Smooth muscle cell (in vitro differentiated cells): Measurements from ENCODE around the gene CRYGN. TPM values are rescaled to one million over a fixed set of nuclear protein-coding genes. Genes with fewer than 3 reads are reported as not detected.

Experiments used
- DNase-seq: peaks from one replicate; lab custom pipeline; 2025; ENCODE audit not compliant: unreplicated experiment; lab: John Stamatoyannopoulos, UW
- H2AFZ ChIP-seq: fragments of 200-600 bp; sonication (generic); 2 replicates; pipeline ENCODE4 v1.6.0; 2016; ENCODE audit warnings: antibody characterized with exemption, low read depth, mild to moderate bottlenecking
- H3F3A ChIP-seq: fragments of 200-600 bp; sonication (generic); 2 replicates; pipeline ENCODE4 v1.6.0; 2017; ENCODE audit warnings: antibody characterized with exemption, low read depth
- H3K27ac ChIP-seq: fragments of 200-600 bp; sonication (generic); 2 replicates; pipeline ENCODE4 v1.5.1; 2016; ENCODE audit warnings: low read depth, mild to moderate bottlenecking
- H3K27me3 ChIP-seq: fragments of 200-600 bp; sonication (generic); 2 replicates; pipeline ENCODE4 v1.6.1; 2016; ENCODE audit warnings: low read depth, mild to moderate bottlenecking
- H3K36me3 ChIP-seq: fragments of 200-600 bp; sonication (generic); 2 replicates; pipeline ENCODE4 v1.5.1; 2016; ENCODE audit warnings: low read depth
- H3K4me1 ChIP-seq: fragments of 200-600 bp; sonication (generic); 2 replicates; pipeline ENCODE4 v1.5.1; 2016; ENCODE audit warnings: low read depth
- H3K4me2 ChIP-seq: fragments of 200-600 bp; sonication (generic); 2 replicates; pipeline ENCODE4 v1.6.0; 2016; ENCODE audit warnings: mild to moderate bottlenecking
- H3K4me3 ChIP-seq: fragments of 200-600 bp; sonication (generic); 2 replicates; pipeline ENCODE4 v1.5.1; 2016; ENCODE audit warnings: mild to moderate bottlenecking
- H3K79me2 ChIP-seq: fragments of 200-600 bp; sonication (generic); 2 replicates; pipeline ENCODE4 v1.6.0; 2016; ENCODE audit warnings: low read depth, mild to moderate bottlenecking
- H3K9ac ChIP-seq: fragments of 200-600 bp; sonication (generic); 2 replicates; pipeline ENCODE4 v1.6.0; 2016; ENCODE audit warnings: low read depth
- H3K9me3 ChIP-seq: fragments of 200-600 bp; sonication (generic); replicated peaks from 2 replicates; pipeline ENCODE4 v1.5.1; 2016; ENCODE audit warnings: low read depth
- H4K20me1 ChIP-seq: fragments of 200-600 bp; sonication (generic); 2 replicates; pipeline ENCODE4 v1.6.0; 2016; ENCODE audit warnings: low read depth
- CTCF ChIP-seq: fragments of 200-600 bp; sonication (generic); IDR thresholded peaks from 2 replicates; pipeline ENCODE4 v1.5.1; 2017; ENCODE audit warnings: borderline replicate concordance, mild to moderate bottlenecking, antibody characterized with exemption; ENCODE audit not compliant: insufficient read depth, poor library complexity, severe bottlenecking
- WGBS: methylation state at CpG from one replicate; pipeline ENCODE4 v1.1.7; 2016; ENCODE audit warnings: low lambda C conversion rate; 5-methylcytosine and 5-hydroxymethylcytosine counted together
- polyA plus RNA-seq: library from polyadenylated mRNA; unstranded; fragments of >200 nt; fragmentation: Nextera tagmentation; extraction: Ambion mirVana; gene quantifications from 2 replicates; pipeline ENCODE4 v1.2.1, GENCODE V29; 2016
- total RNA-seq: library from RNA; depleted of rRNA; stranded (reverse); fragments of >200 nt; gene quantifications from 2 replicates; pipeline ENCODE4 v1.2.3, GENCODE V29; 2014

Gene CRYGN
- total and polyA plus RNA-seq, 2 experiments from 2014 or later = 0.13 TPM; not detected in 1

- no peaks in the 10 kb centered on the region for H4K20me1 ChIP-seq
- no peak for TF ChIP-seq CTCF
- no peak overlapping the region for H2AFZ ChIP-seq
- H3K4me3 ChIP-seq = no peak overlapping the region
- no peak overlapping the region for H3K9ac ChIP-seq
- no peak overlapping the region for H3K4me2 ChIP-seq
- no peaks in the 10 kb centered on the region for H3K79me2 ChIP-seq
- no peaks in the 10 kb centered on the region for H3F3A ChIP-seq
- H3K36me3 ChIP-seq = no peaks in the 10 kb centered on the region
- no peaks in the 10 kb centered on the region for H3K9me3 ChIP-seq
- H3K27me3 ChIP-seq = no peaks in the 10 kb centered on the region
- no peak overlapping the region for H3K27ac ChIP-seq
- DNase-seq = no peak
- H3K4me1 ChIP-seq = no peaks in the 10 kb centered on the region
- WGBS = 86% methylated on average over 15 of the region's 15 CpGs
These were observed 12.9 kb upstream of the CRYGN start for GRCh38 chr7:151452680-151453325.

GRCh38 chr7:151451626-151452571, 12.0 kb upstream of the CRYGN start:
- TF ChIP-seq CTCF = no peak
- DNase-seq = no peak
- 88% methylated on average over 23 of the region's 23 CpGs for WGBS

GRCh38 chr7:151451156-151451555, 11.2 kb upstream of the CRYGN start:
- Histone ChIP-seq H3K9me3 (no peaks in the 10 kb centered on the region), H3K36me3 (no peaks in the 10 kb centered on the region), H3K79me2 (no peaks in the 10 kb centered on the region), H2AFZ (no peak overlapping the region), H3K9ac (no peak overlapping the region), H3F3A (no peaks in the 10 kb centered on the region), H3K27me3 (no peaks in the 10 kb centered on the region), H3K27ac (no peak overlapping the region), H4K20me1 (no peaks in the 10 kb centered on the region), H3K4me3 (no peak overlapping the region), H3K4me2 (no peak overlapping the region), H3K4me1 (no peaks in the 10 kb centered on the region)
- TF ChIP-seq CTCF = no peak
- DNase-seq = no peak
- WGBS = 80% methylated on average over 5 of the region's 5 CpGs

More at GRCh38 chr7:151451626-151452571, 12.0 kb upstream of the CRYGN start:
- no peaks in the 10 kb centered on the region for H3F3A ChIP-seq
- no peaks in the 10 kb centered on the region for H3K9me3 ChIP-seq
- no peak overlapping the region for H3K27ac ChIP-seq
- no peak overlapping the region for H3K9ac ChIP-seq
- H3K4me1 ChIP-seq = no peaks in the 10 kb centered on the region
- H3K4me3 ChIP-seq = no peak overlapping the region
- no peaks in the 10 kb centered on the region for H4K20me1 ChIP-seq
- H3K79me2 ChIP-seq = no peaks in the 10 kb centered on the region
- no peaks in the 10 kb centered on the region for H3K36me3 ChIP-seq
- H3K4me2 ChIP-seq = no peak overlapping the region
- no peak overlapping the region for H2AFZ ChIP-seq
- no peaks in the 10 kb centered on the region for H3K27me3 ChIP-seq
